ENCODE data around the gene ISM2.

DNA sequence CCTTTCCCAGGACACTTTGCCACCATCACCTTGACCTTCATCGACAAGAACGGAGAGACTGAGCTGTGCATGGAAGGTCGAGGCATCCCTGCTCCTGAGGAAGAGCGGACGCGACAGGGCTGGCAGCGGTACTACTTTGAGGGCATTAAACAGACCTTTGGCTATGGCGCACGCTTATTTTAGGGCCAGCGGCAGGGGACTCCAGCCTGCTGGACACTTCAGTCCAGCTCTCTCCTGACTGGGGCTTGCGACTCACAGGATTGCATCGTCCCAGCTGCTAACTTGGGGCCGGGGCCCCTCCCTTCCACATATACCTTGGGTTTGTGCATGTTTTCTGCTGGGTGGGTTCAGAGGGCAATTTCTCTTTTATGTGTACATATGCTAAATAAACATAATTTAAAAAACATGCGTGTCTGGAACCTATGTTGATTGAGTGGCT is 29.5 kb downstream of the ISM2 start:
- no peak for TF ChIP-seq POLR2A (IDR thresholded peaks at IDR 0.05)
- TF ChIP-seq, protein P1, sequence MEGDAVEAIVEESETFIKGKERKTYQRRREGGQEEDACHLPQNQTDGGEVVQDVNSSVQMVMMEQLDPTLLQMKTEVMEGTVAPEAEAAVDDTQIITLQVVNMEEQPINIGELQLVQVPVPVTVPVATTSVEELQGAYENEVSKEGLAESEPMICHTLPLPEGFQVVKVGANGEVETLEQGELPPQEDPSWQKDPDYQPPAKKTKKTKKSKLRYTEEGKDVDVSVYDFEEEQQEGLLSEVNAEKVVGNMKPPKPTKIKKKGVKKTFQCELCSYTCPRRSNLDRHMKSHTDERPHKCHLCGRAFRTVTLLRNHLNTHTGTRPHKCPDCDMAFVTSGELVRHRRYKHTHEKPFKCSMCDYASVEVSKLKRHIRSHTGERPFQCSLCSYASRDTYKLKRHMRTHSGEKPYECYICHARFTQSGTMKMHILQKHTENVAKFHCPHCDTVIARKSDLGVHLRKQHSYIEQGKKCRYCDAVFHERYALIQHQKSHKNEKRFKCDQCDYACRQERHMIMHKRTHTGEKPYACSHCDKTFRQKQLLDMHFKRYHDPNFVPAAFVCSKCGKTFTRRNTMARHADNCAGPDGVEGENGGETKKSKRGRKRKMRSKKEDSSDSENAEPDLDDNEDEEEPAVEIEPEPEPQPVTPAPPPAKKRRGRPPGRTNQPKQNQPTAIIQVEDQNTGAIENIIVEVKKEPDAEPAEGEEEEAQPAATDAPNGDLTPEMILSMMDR (IDR thresholded peaks at IDR 0.05), result no peak
